Lower leg skin (tissue), 3 donors: ENCODE measurements around the gene HDAC4.

Source experiments
- POLR2A ChIP-seq, 2 donors: fragments of 450-650 bp; IDR thresholded peaks; one replicate each; pipeline ENCODE4 v1.6.1; 2016 to 2017; ENCODE audit warnings: antibody characterized with exemption in 2 of 2, mild to moderate bottlenecking in 1 of 2, moderate library complexity in 1 of 2
- TF ChIP-seq, protein P1 (sequence below), 3 donors: fragments of 450-650 bp; IDR thresholded peaks; one replicate each; pipeline ENCODE4 v1.5.1; 2016; ENCODE audit warnings: antibody characterized with exemption in 3 of 3, mild to moderate bottlenecking in 3 of 3, moderate library complexity in 2 of 3

- TF ChIP-seq, protein P1, sequence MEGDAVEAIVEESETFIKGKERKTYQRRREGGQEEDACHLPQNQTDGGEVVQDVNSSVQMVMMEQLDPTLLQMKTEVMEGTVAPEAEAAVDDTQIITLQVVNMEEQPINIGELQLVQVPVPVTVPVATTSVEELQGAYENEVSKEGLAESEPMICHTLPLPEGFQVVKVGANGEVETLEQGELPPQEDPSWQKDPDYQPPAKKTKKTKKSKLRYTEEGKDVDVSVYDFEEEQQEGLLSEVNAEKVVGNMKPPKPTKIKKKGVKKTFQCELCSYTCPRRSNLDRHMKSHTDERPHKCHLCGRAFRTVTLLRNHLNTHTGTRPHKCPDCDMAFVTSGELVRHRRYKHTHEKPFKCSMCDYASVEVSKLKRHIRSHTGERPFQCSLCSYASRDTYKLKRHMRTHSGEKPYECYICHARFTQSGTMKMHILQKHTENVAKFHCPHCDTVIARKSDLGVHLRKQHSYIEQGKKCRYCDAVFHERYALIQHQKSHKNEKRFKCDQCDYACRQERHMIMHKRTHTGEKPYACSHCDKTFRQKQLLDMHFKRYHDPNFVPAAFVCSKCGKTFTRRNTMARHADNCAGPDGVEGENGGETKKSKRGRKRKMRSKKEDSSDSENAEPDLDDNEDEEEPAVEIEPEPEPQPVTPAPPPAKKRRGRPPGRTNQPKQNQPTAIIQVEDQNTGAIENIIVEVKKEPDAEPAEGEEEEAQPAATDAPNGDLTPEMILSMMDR (IDR thresholded peaks at IDR 0.05) = no peak
- no peak for TF ChIP-seq POLR2A (IDR thresholded peaks at IDR 0.05)
These were observed 6.3 kb upstream of the HDAC4 start for GRCh38 chr2:239407112-239407511.
